SK-MEL-5 (cell line): ENCODE data around the gene HFM1. TPM values are rescaled to one million over a fixed set of nuclear protein-coding genes. Genes with fewer than 3 reads are reported as not detected.
"Not testable (repeated sequence)": the region's sequence is repeated elsewhere in the genome, so short reads cannot be mapped to it uniquely, and the experiment has no call there.

Source experiments
- DNase-seq: peaks from one replicate; pipeline ENCODE4 v3.0.0-alpha.2; 2016; ENCODE audit warnings: low read depth, low spot score
- in situ Hi-C: cut with HindIII; loops from 2 replicates; pipeline ENCODE4 v1.10.0; 2016; ENCODE audit warnings: low sequenced_read_pairs, high pct_unique_total_duplicates, low pct_unique_long_range_greater_than_20kb
- total RNA-seq: library from RNA; depleted of rRNA; stranded (reverse); fragments of >200 nt; shearing (Covaris generic); gene quantifications from 2 replicates; pipeline ENCODE4 v1.2.3, GENCODE V29; 2014

The HFM1 gene
- total RNA-seq, 1 experiment from 2014 or later, result 2.9 TPM

DNA sequence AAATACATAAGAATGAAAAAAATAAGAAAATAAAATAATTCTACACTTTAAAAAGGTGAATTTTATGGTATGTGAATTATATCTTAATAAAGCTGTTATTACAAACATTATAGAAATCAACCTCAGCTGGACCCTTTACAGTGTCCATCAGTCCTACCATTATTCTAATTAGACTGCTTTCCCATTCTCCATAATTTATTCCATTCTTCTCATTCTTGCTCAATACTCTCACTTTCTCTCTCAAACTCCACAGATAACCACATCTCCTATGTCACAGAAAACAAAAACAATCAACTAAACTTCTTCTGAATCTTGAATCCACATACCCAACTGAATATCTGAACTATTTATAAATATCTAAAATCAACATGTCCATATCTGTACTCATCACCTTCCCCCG, 11.6 kb downstream of the HFM1 start:
- in situ Hi-C loops, result no loop called here
- no peak for DNase-seq

DNA sequence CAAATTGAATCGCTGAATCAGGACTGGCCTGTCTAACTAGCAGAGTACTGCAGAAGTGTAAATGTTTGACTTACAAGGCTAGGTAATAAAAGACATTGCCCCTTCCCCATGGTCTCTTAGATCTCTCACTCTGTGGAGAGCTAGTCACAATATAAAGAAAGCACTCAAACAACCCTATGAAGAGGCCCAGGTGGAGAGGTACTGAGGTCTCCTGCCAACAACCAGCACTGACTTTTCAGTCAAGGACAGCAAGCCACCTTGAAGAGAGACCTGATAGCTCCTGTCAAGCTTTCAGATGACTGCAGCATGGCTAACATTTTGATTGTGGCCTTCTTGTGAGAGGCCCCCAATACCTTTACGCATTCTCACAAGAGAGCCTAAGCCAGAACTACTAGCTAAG, 18.5 kb downstream of the HFM1 start:
- no peak for DNase-seq
- in situ Hi-C loops, result no loop called here

DNA sequence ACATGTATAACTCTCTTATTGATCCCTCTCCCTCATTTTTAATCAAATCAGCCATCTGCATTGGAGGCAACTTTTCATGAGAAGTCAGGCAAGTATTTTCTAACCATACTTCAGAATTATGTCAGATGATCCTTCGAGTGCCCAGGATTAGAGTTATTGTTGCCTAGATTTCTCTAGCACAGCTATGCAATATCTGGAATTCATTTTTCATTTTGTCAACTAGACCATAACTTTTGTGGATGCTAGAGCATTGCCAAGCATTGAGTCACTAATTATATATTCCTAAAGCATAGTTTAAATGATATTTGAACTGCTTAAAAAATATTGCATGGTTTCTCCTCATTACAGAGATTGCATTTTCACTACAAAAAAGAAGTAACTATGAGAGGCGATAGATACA, 21.2 kb downstream of the HFM1 start:
- in situ Hi-C loops, result no loop called here
- no peak for DNase-seq

DNA sequence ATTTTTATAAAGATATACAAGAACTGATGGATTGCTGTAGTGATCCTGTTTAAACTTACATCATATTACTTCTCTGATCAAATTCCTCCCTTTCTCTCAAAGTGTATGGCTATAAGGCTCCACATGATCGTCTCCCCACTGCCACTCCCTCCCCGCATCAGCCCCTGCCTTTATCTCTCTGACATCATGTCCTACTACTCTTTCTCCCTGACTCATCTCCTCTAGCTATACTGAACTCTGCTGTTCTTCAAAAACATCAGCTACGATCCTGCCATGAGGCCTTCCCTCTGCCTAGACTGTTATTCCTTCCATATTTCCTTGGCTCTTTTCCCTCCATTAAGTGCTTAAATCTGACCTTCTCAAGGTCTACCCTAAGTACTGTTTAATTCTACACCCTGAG, 22.8 kb downstream of the HFM1 start:
- no peak for DNase-seq
- in situ Hi-C loops, result no loop called here

DNA sequence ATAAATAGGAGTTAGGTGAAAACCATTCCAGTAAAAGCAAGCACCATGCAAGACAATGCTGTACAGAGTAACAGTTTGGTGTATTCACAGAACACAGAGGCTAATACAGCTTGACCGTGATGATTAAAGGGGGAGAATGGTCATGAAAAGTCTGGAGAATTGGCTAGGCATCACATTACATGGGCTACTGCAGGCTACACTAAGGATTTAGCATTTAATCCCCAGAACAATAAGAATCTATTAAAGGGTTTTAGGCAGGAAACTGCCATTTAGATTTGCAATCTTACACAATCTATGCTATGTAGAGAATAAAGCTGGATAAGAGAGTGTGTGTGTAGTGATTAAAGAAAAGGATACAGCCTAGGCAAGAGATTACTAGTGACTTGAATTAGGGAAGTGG, 30.6 kb downstream of the HFM1 start:
- in situ Hi-C loops, result no loop called here
- DNase-seq, result no peak

DNA sequence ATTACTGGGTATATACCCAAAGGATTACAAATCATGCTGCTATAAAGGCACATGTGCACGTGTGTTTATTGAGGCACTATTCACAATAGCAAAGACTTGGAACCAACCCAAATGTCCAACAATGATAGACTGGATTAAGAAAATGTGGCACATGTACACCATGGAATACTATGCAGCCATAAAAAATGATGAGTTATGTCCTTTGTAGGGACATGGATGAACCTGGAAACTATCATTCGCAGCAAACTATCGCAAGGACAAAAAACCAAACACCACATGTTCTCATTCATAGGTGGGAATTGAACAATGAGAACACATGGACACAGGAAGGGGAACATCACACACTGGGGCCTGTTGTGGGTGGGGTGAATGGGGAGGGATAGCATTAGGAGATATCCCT, 32.4 kb downstream of the HFM1 start:
- DNase-seq, in situ Hi-C loops: not testable (repeated sequence)

DNA sequence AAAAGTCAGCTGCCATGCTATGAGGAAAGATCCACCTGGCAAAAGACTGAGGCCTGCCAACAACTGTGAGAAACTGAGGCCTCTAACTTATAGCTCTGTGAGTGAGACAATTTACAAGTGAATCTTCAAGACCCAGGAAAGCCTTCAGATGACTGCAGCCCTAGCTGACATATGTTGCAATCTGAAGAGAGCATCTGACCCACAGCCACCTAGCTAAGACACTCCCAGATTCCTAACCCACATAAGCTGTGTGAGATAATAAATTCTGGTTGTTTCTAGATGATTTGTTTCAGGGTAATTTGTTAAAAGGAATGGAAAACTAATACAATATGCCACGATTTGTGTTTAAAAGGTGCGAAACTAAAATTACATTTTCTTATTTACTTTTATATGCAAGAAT, 55.1 kb downstream of the HFM1 start:
- DNase-seq, result no peak
- in situ Hi-C loops, result no loop called here

DNA sequence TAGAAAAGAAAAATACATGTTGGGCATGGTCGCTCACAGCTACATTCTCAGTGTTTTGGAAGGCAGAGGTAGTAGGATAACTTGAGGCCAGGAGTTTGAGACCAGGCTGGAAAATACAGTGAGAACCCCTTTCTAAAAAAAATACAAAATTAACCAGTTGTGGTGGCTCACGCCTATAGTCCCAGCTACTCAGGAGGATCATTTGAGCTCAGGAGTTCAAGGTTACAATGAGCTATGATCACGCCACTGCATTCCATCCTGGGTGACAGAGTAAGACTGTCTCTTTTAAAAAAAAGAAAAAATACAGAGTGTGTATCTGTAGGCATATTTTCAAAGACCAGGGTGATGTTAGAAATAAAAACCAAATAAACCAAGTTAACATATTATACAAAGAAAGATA, 57.8 kb downstream of the HFM1 start:
- in situ Hi-C loops, result no loop called here
- DNase-seq, result no peak

DNA sequence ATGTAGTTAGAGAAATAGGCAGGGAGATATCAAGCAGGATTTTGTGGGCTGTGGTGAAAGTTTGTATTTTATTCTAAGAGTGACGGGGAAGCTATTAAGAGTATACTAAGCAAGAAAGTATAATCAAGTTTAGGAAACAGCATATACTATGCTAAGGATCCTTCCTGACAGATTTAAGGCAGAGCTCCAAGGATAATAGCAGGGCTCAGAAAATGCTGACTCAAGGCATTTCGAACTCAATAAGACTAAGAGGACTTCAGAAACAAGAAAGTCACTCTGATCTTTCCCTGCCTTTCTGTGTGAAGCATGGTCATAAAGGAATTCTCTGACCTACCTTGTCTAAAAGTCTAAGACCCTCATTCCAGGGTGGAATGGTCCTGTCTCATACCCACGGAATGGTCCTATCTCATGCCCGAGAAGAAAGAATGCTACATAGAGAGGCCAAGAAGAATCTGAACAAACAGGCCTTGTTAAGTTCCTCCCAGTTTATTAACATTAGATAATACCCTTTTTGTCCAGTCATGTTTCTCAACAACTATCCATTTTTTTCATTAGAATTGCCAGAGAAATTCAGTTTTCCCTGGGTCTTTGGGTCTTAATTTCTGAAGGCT, 59.1 kb downstream of the HFM1 start:
- DNase-seq, result peak; percentile 87
- in situ Hi-C loops, result no loop called here

DNA sequence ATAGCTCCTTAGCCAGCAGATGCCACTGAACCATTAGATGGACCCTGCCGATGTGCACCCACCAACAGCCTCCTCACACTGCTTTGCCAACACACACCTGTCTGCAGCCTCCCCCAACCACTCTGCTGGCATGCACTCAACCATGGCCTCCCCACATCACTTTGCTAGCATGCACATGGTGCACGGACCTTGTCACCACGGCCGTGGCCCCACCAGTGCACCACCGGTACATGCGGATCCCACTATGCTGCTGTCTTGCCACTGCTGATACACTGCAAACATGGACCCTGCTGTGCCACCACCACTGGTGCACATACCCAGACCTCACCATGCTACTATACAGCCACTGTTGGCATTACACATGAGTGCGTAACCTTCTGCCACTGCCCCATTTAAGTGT, 66.1 kb downstream of the HFM1 start:
- DNase-seq, result no peak
- in situ Hi-C loops, result no loop called here

DNA sequence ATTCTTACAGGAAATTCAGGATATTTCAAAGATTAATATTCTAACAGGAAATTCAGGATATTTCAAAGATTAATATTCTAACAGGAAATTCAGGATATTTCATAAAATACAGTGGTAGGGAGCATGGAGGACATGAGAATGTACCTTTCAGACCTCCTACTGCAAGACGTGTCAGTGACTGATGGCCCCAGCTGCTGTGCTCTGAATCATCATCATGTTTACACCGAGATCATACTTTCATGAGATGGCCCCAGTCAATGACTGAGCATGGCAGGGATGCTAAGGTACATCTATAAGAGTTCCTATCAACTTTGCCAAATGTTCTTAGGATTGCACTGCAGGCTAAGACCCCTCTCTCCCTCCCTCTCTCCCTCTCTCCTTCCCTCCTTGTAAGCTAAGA, 69.0 kb downstream of the HFM1 start:
- in situ Hi-C loops, result no loop called here
- no peak for DNase-seq

DNA sequence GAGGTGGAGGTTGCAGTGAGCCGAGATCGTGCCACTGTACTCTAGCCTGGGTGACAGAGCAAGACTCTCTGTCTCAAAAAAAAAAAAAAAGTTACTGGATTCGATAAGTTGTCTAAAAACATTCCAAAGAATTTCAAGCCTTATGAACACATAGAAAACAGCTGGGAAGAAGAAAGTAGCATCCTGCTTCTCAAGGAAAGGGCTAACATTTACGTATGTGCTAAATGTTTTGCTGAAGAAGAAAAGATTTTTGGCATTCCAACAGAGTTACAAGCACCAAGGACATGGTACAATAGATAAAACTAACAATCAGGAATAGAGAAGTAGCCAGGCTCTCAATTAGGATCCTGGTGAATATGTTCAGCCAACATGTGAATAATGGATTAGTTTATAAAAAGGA, 69.8 kb downstream of the HFM1 start:
- no peak for DNase-seq
- in situ Hi-C loops, result no loop called here

DNA sequence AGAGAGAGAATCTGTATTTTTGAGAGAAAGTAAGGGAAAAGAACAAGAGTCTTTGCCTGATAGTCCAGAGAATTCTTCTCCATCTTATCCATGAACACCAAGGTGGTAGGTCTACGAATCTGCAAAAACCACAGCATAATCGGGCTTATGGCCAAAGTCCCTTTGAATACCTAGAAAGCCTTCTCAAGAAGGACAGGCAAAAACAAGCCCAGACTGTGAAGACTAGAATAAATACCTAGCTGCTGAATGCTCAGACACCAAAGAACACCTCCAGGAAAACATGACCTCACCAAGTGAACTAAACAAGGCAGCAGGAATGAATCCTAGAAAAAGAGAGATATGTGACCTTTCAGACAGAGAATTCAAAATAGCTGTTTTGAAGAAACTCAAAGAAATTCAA, 79.2 kb downstream of the HFM1 start:
- no peak for DNase-seq
- in situ Hi-C loops, result no loop called here

DNA sequence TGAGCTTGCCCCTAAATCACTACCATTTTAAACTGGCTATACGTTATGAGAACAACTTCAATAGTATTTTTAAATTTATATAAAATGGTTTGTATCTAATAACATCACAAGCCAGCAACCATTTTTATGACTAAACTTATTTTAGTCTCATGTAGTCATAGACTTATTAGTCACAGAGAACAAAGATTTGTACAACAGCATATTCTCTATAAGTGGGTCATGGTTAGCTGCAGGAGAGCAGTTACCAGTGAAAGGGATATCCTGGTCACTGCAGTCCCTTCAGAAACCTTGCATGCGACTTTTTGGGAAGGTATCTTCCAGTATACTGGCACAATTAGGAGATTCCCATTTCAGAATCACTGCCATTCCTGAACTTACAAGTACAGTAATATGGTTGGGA, 90.0 kb downstream of the HFM1 start:
- no peak for DNase-seq

DNA sequence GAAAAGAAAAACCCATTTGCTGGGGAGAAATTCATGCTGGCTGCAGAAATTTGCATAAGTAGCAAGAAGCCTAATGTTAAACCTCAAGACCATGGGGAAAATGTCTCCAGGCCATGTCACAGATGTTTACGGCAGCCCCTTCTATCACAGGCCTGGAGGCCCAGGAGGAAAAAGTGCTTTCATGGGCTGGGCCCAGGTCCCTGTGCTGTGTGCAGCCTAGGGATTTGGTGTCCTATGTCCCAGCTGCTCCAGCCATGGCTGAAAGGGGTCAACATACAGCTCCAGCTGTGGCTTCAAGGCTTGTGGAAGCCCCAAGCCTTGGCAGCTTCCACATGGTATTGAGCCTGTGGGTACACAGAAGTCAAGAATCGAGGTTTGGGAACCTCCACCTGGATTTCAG, 93.0 kb downstream of the HFM1 start:
- in situ Hi-C loops, result no loop called here
- DNase-seq, result no peak

More for the DNA sequence above, 90.0 kb downstream of the HFM1 start:
- in situ Hi-C loops, result no loop called here

DNA sequence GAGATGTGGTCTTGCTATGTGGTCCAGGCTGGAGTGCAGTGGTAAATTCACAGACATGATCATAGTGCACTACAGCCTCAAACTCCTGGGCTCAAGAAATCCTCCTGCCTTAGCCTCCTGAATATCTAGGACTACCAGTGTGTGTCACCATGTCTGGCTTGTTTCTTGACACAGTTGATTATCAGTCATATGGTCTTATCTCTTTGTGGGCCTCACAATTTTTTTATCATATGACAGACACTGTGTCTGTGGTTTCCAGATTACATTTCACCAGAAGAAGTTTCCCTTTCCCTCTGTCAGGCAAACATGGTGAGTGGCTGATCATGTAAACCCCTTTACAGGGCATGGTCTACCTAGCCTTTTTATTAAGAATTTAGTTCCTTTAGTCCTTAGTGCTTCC, 96.1 kb downstream of the HFM1 start:
- in situ Hi-C loops, result no loop called here
- no peak for DNase-seq

DNA sequence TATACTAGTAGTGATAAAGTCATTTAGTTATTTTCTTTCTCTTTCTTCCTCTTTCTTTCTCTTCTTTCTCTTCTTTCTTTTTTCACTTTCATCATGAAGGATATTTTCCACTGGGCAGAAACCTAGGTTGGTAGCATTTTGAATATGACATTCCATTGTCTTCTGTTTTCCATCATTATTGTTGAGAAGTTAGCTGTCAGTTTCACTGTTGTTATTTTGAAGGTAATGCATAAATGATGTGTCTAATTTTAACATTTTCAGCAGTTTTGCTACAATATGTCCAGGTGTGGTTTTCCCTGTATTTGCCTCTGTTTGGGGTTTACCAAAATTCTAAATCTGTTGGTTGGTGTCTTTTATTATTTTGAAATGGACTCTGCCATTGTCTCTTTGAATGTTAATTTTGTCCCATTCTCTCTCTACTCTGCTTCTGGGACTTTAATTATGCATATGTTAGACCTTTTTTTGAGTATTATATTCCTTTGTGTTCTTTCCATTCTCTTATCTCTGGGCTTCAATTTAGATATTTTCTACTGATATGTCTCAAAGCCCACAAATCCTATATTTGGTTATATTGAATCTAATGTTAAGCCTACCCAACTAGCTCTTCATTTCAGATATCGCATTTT, 96.7 kb downstream of the HFM1 start:
- in situ Hi-C loops, result no loop called here
- no peak for DNase-seq

DNA sequence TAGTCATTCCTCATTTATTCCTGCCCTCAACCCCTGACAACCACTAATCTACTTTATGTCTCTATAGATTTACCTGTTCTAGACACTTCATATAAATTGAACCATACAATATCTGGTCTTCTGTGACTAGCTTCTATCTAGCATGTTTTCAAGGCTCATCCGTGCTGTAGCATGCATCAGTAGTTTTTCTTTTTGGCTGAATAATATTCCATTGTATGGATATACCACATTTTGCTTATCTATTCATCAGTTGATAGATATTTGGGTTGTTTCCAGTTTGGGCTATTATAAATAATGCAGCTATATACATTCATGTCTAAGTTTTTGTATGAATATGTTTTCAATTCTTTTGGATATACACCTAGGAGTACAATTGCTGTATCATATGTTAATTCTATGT, 101.5 kb downstream of the HFM1 start:
- in situ Hi-C loops, result no loop called here
- DNase-seq, result no peak

DNA sequence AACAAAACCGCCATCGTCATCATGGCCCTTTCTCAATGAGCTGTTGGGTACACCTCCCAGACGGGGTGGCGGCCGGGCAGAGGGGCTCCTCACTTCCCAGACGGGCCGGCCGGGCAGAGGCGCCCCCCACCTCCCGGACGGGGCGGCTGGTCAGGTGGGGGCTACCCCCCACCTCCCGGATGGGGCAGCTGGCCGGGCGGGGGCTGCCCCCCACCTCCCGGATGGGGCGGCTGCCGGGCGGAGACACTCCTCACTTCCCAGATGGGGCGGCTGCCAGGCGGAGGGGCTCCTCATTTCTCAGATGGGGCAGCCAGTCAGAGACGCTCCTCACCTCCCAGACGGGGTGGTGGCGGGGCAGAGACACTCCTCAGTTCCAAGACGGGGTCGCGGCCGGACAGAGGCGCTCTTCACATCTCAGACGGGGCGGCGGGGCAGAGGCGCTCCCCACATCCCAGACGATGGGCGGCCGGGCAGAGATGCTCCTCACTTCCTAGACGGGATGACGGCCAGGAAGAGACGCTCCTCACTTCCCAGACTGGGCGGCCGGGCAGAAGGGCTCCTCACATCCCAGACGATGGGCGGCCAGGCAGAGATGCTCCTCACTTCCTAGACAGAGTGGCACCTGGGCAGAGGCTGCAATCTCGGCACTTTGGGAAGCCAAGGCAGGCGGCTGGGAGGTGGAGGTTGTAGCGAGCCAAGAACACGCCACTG, 115.6 kb downstream of the HFM1 start:
- in situ Hi-C loops, DNase-seq: not testable (repeated sequence)
